H9 (cell line): Measurements from ENCODE around the gene CACNB4. TPM values are rescaled to one million over a fixed set of nuclear protein-coding genes. Genes with fewer than 3 reads are reported as not detected.

Experiments used
- DNase-seq: peaks from one replicate; pipeline ENCODE4 v3.0.0-alpha.2; 2017
- H2AFZ ChIP-seq: one replicate; pipeline ENCODE4 v1.6.1; 2013; ENCODE audit warnings: mild to moderate bottlenecking, low read length, control low read depth, moderate library complexity
- H2AK5ac ChIP-seq: 2 replicates; pipeline ENCODE4 v1.6.1; 2013; ENCODE audit warnings: low read length, control low read depth, mixed read lengths; ENCODE audit not compliant: insufficient read length
- H2BK120ac ChIP-seq: one replicate; pipeline ENCODE4 v1.6.1; 2013; ENCODE audit warnings: low read depth, mild to moderate bottlenecking, low read length, control low read depth, inconsistent platforms; ENCODE audit not compliant: poor library complexity, severe bottlenecking
- H2BK12ac ChIP-seq: 2 replicates; pipeline ENCODE4 v1.6.1; 2013; ENCODE audit warnings: low read length, control low read depth, mixed read lengths, low read depth; ENCODE audit not compliant: insufficient read length
- H2BK15ac ChIP-seq: 2 replicates; pipeline ENCODE4 v1.6.1; 2013; ENCODE audit warnings: low read depth, low read length, control low read depth
- H2BK20ac ChIP-seq: one replicate; pipeline ENCODE4 v1.6.1; 2013; ENCODE audit warnings: low read depth, mild to moderate bottlenecking, low read length, control low read depth, inconsistent platforms; ENCODE audit not compliant: poor library complexity, severe bottlenecking
- H2BK5ac ChIP-seq: 2 replicates; pipeline ENCODE4 v1.6.1; 2013; ENCODE audit warnings: low read length, control low read depth, mixed read lengths; ENCODE audit not compliant: insufficient read length
- H3K14ac ChIP-seq: 2 replicates; pipeline ENCODE4 v1.6.1; 2013; ENCODE audit warnings: low read length, control low read depth; ENCODE audit not compliant: insufficient read depth
- H3K18ac ChIP-seq: 2 replicates; pipeline ENCODE4 v1.6.1; 2013; ENCODE audit warnings: low read depth, mild to moderate bottlenecking, mixed read lengths, low read length, control low read depth; ENCODE audit not compliant: insufficient read length
- H3K23ac ChIP-seq: 2 replicates; pipeline ENCODE4 v1.6.1; 2013; ENCODE audit warnings: low read length, control low read depth, mixed read lengths, low read depth; ENCODE audit not compliant: insufficient read length
- H3K23me2 ChIP-seq: 2 replicates; pipeline ENCODE4 v1.6.1; 2013; ENCODE audit warnings: low read depth, mild to moderate bottlenecking, mixed read lengths, low read length, control low read depth; ENCODE audit not compliant: insufficient read length, poor library complexity, severe bottlenecking
- H3K27ac ChIP-seq: 2 replicates; pipeline ENCODE4 v1.5.1; 2013; ENCODE audit warnings: low read length, control low read depth, mixed read lengths, low read depth; ENCODE audit not compliant: insufficient read length
- H3K27me3 ChIP-seq: 2 replicates; pipeline ENCODE4 v1.6.1; 2013; ENCODE audit warnings: low read length, control low read depth, inconsistent platforms; ENCODE audit not compliant: insufficient read depth
- H3K4ac ChIP-seq: 2 replicates; pipeline ENCODE4 v1.6.1; 2013; ENCODE audit warnings: low read depth, mild to moderate bottlenecking, control low read depth, inconsistent platforms, low read length, moderate library complexity
- H3K4me1 ChIP-seq: 2 replicates; pipeline ENCODE4 v1.6.1; 2013; ENCODE audit warnings: low read length, control low read depth, inconsistent platforms; ENCODE audit not compliant: insufficient read depth
- H3K4me2 ChIP-seq: 2 replicates; pipeline ENCODE4 v1.6.1; 2013; ENCODE audit warnings: low read length, control low read depth, mixed read lengths; ENCODE audit not compliant: insufficient read length, insufficient read depth
- H3K56ac ChIP-seq: 2 replicates; pipeline ENCODE4 v1.6.1; 2013; ENCODE audit warnings: low read depth, mild to moderate bottlenecking, mixed read lengths, low read length, control low read depth; ENCODE audit not compliant: insufficient read length
- H3K79me1 ChIP-seq: 2 replicates; pipeline ENCODE4 v1.6.1; 2013; ENCODE audit warnings: low read depth, mild to moderate bottlenecking, moderate library complexity, low read length, control low read depth, inconsistent platforms; ENCODE audit not compliant: insufficient read depth, poor library complexity, severe bottlenecking
- H3K79me2 ChIP-seq: 2 replicates; pipeline ENCODE4 v1.6.1; 2013; ENCODE audit warnings: low read length, control low read depth, inconsistent platforms; ENCODE audit not compliant: insufficient read depth
- H3K9ac ChIP-seq: 2 replicates; pipeline ENCODE4 v1.6.1; 2013; ENCODE audit warnings: low read length, control low read depth, mixed read lengths; ENCODE audit not compliant: insufficient read length; ENCODE audit errors: extremely low read depth
- H3K9me3 ChIP-seq: one replicate; pipeline ENCODE4 v1.6.1; 2013; ENCODE audit warnings: low read depth, low read length, inconsistent platforms; ENCODE audit not compliant: control insufficient read depth
- H3T11ph ChIP-seq: one replicate; pipeline ENCODE4 v1.6.1; 2013; ENCODE audit warnings: mild to moderate bottlenecking, low read length, control low read depth, inconsistent platforms
- H4K20me1 ChIP-seq: one replicate; pipeline ENCODE4 v1.6.1; 2013; ENCODE audit not compliant: control insufficient read depth, insufficient read length, insufficient read depth
- H4K5ac ChIP-seq: 2 replicates; pipeline ENCODE4 v1.6.1; 2013; ENCODE audit warnings: low read depth, mild to moderate bottlenecking, mixed read lengths, low read length, control low read depth; ENCODE audit not compliant: insufficient read length
- H4K8ac ChIP-seq: replicated peaks from 2 replicates; pipeline ENCODE4 v1.6.1; 2013; ENCODE audit warnings: low read length, control low read depth, mixed read lengths, low read depth; ENCODE audit not compliant: insufficient read length
- H4K91ac ChIP-seq: 2 replicates; pipeline ENCODE4 v1.6.1; 2013; ENCODE audit warnings: low read depth, mild to moderate bottlenecking, moderate library complexity, mixed read lengths, low read length, control low read depth; ENCODE audit not compliant: insufficient read length
- H3K27ac Mint-ChIP-seq, 3 experiments: 2 replicates in 2 of 3; 3 replicates in 1 of 3; pipeline ENCODE4 v1.8.0; 2020 to 2021; ENCODE audit warnings: mixed read lengths in 3 of 3, mild to moderate bottlenecking in 1 of 3, moderate library complexity in 1 of 3
- H3K27me3 Mint-ChIP-seq: 2 replicates; pipeline ENCODE4 v1.8.0; 2021; ENCODE audit warnings: low read depth, mild to moderate bottlenecking, moderate library complexity, mixed read lengths
- H3K36me3 Mint-ChIP-seq, 3 experiments: 2 replicates in 2 of 3; 3 replicates in 1 of 3; pipeline ENCODE4 v1.8.0; 2020 to 2021; ENCODE audit warnings: low read depth in 3 of 3, mixed read lengths in 3 of 3; ENCODE audit not compliant: insufficient read depth in 1 of 3
- H3K4me1 Mint-ChIP-seq, 2 experiments: 2 replicates each; pipeline ENCODE4 v1.8.0; 2020; ENCODE audit warnings: mixed read lengths in 2 of 2
- H3K4me3 Mint-ChIP-seq, 2 experiments: 2 replicates in 1 of 2; 3 replicates in 1 of 2; pipeline ENCODE4 v1.8.0; 2020 to 2021; ENCODE audit warnings: mild to moderate bottlenecking in 2 of 2, mixed read lengths in 2 of 2, moderate library complexity in 1 of 2
- H3K9me3 Mint-ChIP-seq, 2 experiments: 2 replicates in 1 of 2; 3 replicates in 1 of 2; pipeline ENCODE4 v1.8.0; 2020; ENCODE audit warnings: mild to moderate bottlenecking in 2 of 2, mixed read lengths in 2 of 2, moderate library complexity in 1 of 2
- CTCF ChIP-seq: fragments of 200-600 bp; sonication (generic); conservative IDR thresholded peaks from 3 replicates; pipeline ENCODE4 v1.8.0; 2021; ENCODE audit warnings: antibody characterized with exemption, mild to moderate bottlenecking
- WGBS: extraction: QIAGEN DNeasy Blood & Tissue Kit; methylation state at CpG from one replicate; pipeline ENCODE4 v1.1.7; 2013; ENCODE audit warnings: missing lambda C conversion rate, low lambda C conversion rate, mixed read lengths; ENCODE audit not compliant: insufficient read length; ENCODE audit errors: extremely low coverage; 5-methylcytosine and 5-hydroxymethylcytosine counted together
- total RNA-seq: library from RNA; stranded (reverse); gene quantifications from 2 replicates; pipeline ENCODE4 v1.2.1, GENCODE V29; 2021

The CACNB4 gene
- total RNA-seq, 1 experiment from 2014 or later = 1.4 TPM

- H4K5ac ChIP-seq = no peak overlapping the region
- no peaks in the 10 kb centered on the region; the same call in 1 of the 2 replicates for H3K27me3 Mint-ChIP-seq
- no peak overlapping the region for H3K9ac ChIP-seq
- no peak overlapping the region for H2BK12ac ChIP-seq
- no peak overlapping the region for H2BK120ac ChIP-seq
- no peaks in the 10 kb centered on the region for H4K20me1 ChIP-seq
- no peak overlapping the region for H3K27ac ChIP-seq
- WGBS = no CpG with 5 or more reads among the region's 3 CpGs
- peaks cover 8 to 9% of the 10 kb centered on the region in 2 experiments for H3K4me1 Mint-ChIP-seq
- H4K8ac ChIP-seq = no peak overlapping the region
- H2AK5ac ChIP-seq = no peak overlapping the region
- H3K4ac ChIP-seq = no peak overlapping the region
- H3K4me1 ChIP-seq = no peaks in the 10 kb centered on the region
- H2BK5ac ChIP-seq = no peak overlapping the region
- H2AFZ ChIP-seq = no peak overlapping the region
- no peak overlapping the region for H3K23ac ChIP-seq
- no peaks in the 10 kb centered on the region for H3K9me3 ChIP-seq
- H3K18ac ChIP-seq = no peak overlapping the region
- H3K9me3 Mint-ChIP-seq = no peaks in the 10 kb centered on the region
- no peak overlapping the region for H2BK20ac ChIP-seq
- H3T11ph ChIP-seq = no peak overlapping the region
- H3K14ac ChIP-seq = no peak overlapping the region
- H3K4me3 Mint-ChIP-seq = no peak overlapping the region
- no peaks in the 10 kb centered on the region for H3K79me1 ChIP-seq
- TF ChIP-seq CTCF = no peak
- H3K27ac Mint-ChIP-seq = no peak overlapping the region
- no peak for DNase-seq
- H3K27me3 ChIP-seq = no peaks in the 10 kb centered on the region
- H2BK15ac ChIP-seq = no peak overlapping the region
- no peak overlapping the region for H4K91ac ChIP-seq
- no peaks in the 10 kb centered on the region for H3K79me2 ChIP-seq
- H3K56ac ChIP-seq = no peak overlapping the region
- H3K23me2 ChIP-seq = no peaks in the 10 kb centered on the region
- H3K4me2 ChIP-seq = no peak overlapping the region
- no peaks in the 10 kb centered on the region for H3K36me3 Mint-ChIP-seq
Measured at GRCh38 chr2:151989378-151989777, 109.5 kb downstream of the CACNB4 start.
